WTC11 (cell line): ENCODE measurements around the gene DNAH9. TPM values are rescaled to one million over a fixed set of nuclear protein-coding genes. Genes with fewer than 3 reads are reported as not detected.

Source experiments
- ATAC-seq: fragments of 200-7000 bp; cut with Tn5 transposase; 2 replicates; pipeline ENCODE4 v1.10.0; 2021; ENCODE audit warnings: mild to moderate bottlenecking, moderate library complexity
- CTCF ChIA-PET: fragments of 300-600 bp; sonication (Branson Sonifier 250); formaldehyde crosslinking; loops from one replicate; lab custom pipeline; 2021; ENCODE audit warnings: antibody characterized with exemption; lab: Charles Lee
- POLR2A ChIA-PET: fragments of 350-600 bp; sonication (Branson Sonifier 250); formaldehyde crosslinking; loops from one replicate; lab custom pipeline; 2021; ENCODE audit warnings: antibody characterized with exemption; lab: Charles Lee
- DNase-seq: peaks from one replicate; pipeline ENCODE4 v3.0.0; 2021; ENCODE audit warnings: low spot score
- H3K27ac Mint-ChIP-seq: 2 replicates; pipeline ENCODE4 v1.8.0; 2021; ENCODE audit warnings: mixed read lengths
- H3K27me3 Mint-ChIP-seq: 2 replicates; pipeline ENCODE4 v1.8.0; 2021; ENCODE audit warnings: low read depth, mild to moderate bottlenecking, moderate library complexity, mixed read lengths
- H3K36me3 Mint-ChIP-seq: 2 replicates; pipeline ENCODE4 v1.8.0; 2021; ENCODE audit warnings: mixed read lengths
- H3K4me1 Mint-ChIP-seq: 2 replicates; pipeline ENCODE4 v1.8.0; 2022; ENCODE audit warnings: mixed read lengths
- H3K4me3 Mint-ChIP-seq: 2 replicates; pipeline ENCODE4 v1.8.0; 2021; ENCODE audit warnings: mild to moderate bottlenecking, moderate library complexity, mixed read lengths
- H3K9me3 Mint-ChIP-seq: 2 replicates; pipeline ENCODE4 v1.8.0; 2021; ENCODE audit warnings: mixed read lengths
- ATF1 ChIP-seq: sonication (generic); formaldehyde crosslinking; IDR thresholded peaks from 2 replicates; pipeline ENCODE4 v1.8.1; 2023; ENCODE audit warnings: mild to moderate bottlenecking, moderate library complexity, missing genetic modification reagents
- ERG ChIP-seq: fragments of 250-450 bp; sonication (Bioruptor Pico); IDR thresholded peaks from 2 replicates; pipeline ENCODE4 v1.8.0; 2021; ENCODE audit warnings: mild to moderate bottlenecking
- ESRRA ChIP-seq: sonication (generic); formaldehyde crosslinking; IDR thresholded peaks from 2 replicates; pipeline ENCODE4 v1.8.1; 2022; ENCODE audit warnings: mild to moderate bottlenecking, missing genetic modification reagents, borderline replicate concordance
- HMGA2 ChIP-seq: fragments of 250-450 bp; sonication (Bioruptor Pico); IDR thresholded peaks from 2 replicates; pipeline ENCODE4 v1.4.0; 2021; ENCODE audit warnings: mild to moderate bottlenecking, moderate library complexity
- NFATC4 ChIP-seq: fragments of 250-450 bp; sonication (Bioruptor Pico); IDR thresholded peaks from 2 replicates; pipeline ENCODE4 v1.9.0; 2021; ENCODE audit warnings: mild to moderate bottlenecking
- NFE2L1 ChIP-seq: sonication (generic); formaldehyde crosslinking; IDR thresholded peaks from 2 replicates; pipeline ENCODE4 v1.8.1; 2023; ENCODE audit warnings: missing genetic modification reagents
- NR1H2 ChIP-seq: sonication (generic); formaldehyde crosslinking; IDR thresholded peaks from 2 replicates; pipeline ENCODE4 v1.9.0; 2021; ENCODE audit warnings: mild to moderate bottlenecking, moderate library complexity, missing genetic modification reagents
- PRDM15 ChIP-seq: sonication (generic); formaldehyde crosslinking; IDR thresholded peaks from 2 replicates; pipeline ENCODE4 v1.8.0; 2022; ENCODE audit warnings: missing genetic modification reagents
- STAT6 ChIP-seq: sonication (generic); formaldehyde crosslinking; conservative IDR thresholded peaks from 2 replicates; pipeline ENCODE4 v1.8.1; 2023; ENCODE audit warnings: mild to moderate bottlenecking, low read depth, missing genetic modification reagents, moderate library complexity
- TEAD1 ChIP-seq: sonication (generic); formaldehyde crosslinking; IDR thresholded peaks from 2 replicates; pipeline ENCODE4 v1.8.0; 2022; ENCODE audit warnings: mild to moderate bottlenecking, missing genetic modification reagents
- TEAD4 ChIP-seq: sonication (generic); formaldehyde crosslinking; IDR thresholded peaks from 2 replicates; pipeline ENCODE4 v1.8.0; 2022; ENCODE audit warnings: mild to moderate bottlenecking, missing genetic modification reagents
- ZBTB21 ChIP-seq: sonication (generic); formaldehyde crosslinking; IDR thresholded peaks from 2 replicates; pipeline ENCODE4 v1.8.1; 2023; ENCODE audit warnings: mild to moderate bottlenecking, missing genetic modification reagents, borderline replicate concordance
- ZNF121 ChIP-seq: sonication (generic); formaldehyde crosslinking; IDR thresholded peaks from 2 replicates; pipeline ENCODE4 v1.8.0; 2023; ENCODE audit warnings: missing genetic modification reagents
- ZNF232 ChIP-seq: sonication (generic); formaldehyde crosslinking; IDR thresholded peaks from 2 replicates; pipeline ENCODE4 v1.8.0; 2022; ENCODE audit warnings: mild to moderate bottlenecking, missing genetic modification reagents
- ZNF281 ChIP-seq: sonication (generic); formaldehyde crosslinking; IDR thresholded peaks from 2 replicates; pipeline ENCODE4 v1.8.0; 2023; ENCODE audit warnings: mild to moderate bottlenecking, missing genetic modification reagents
- ZNF423 ChIP-seq: fragments of 250-450 bp; sonication (Bioruptor Pico); IDR thresholded peaks from 2 replicates; pipeline ENCODE4 v2.1.2; 2022; ENCODE audit warnings: mild to moderate bottlenecking, moderate library complexity
- ZNF671 ChIP-seq: fragments of 250-450 bp; sonication (Bioruptor Pico); IDR thresholded peaks from 2 replicates; pipeline ENCODE4 v1.8.0; 2021; ENCODE audit warnings: mild to moderate bottlenecking
- total RNA-seq: library from RNA; stranded (reverse); gene quantifications from 3 replicates; pipeline ENCODE4 v1.2.3, GENCODE V29; 2021
- TF ChIP-seq, protein P1 (sequence below): sonication (generic); formaldehyde crosslinking; IDR thresholded peaks from 2 replicates; pipeline ENCODE4 v1.8.0; 2023; ENCODE audit warnings: missing genetic modification reagents, mild to moderate bottlenecking, borderline replicate concordance
- TF ChIP-seq, protein P2 (sequence below): sonication (generic); formaldehyde crosslinking; IDR thresholded peaks from 2 replicates; pipeline ENCODE4 v1.8.1; 2022; ENCODE audit warnings: missing genetic modification reagents, borderline replicate concordance

DNAH9 gene
- total RNA-seq, 1 experiment from 2014 or later, result 0.31 TPM

DNA sequence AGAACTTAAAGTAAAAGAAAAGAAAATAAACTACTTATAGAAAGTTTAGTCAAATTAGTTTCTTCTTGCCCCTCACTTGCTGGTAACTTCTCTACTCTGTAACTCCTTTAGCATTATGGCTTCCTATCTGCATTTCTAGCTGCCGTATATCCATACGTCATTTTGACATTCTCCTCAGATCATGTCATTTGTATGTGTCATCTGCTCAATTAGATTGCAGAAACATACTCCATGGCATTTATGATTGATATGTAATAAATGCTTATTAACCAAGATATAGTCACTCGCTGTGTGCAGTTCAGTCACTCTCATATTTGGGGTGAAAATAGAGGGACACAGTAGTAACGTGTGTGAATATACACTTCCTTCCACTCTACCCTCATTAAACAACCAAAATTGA is 295.6 kb downstream of the DNAH9 start:
- H3K4me3 Mint-ChIP-seq, result no peak overlapping the region
- ATAC-seq (no peak), DNase-seq (no peak)
- H3K36me3 Mint-ChIP-seq, result peaks cover 8% of the 10 kb centered on the region
- POLR2A ChIA-PET, result no interaction called here
- no peak overlapping the region for H3K27ac Mint-ChIP-seq
- H3K27me3 Mint-ChIP-seq, result no peaks in the 10 kb centered on the region
- peaks cover 40% of the 10 kb centered on the region for H3K9me3 Mint-ChIP-seq
- no peaks in the 10 kb centered on the region for H3K4me1 Mint-ChIP-seq
- TF ChIP-seq ZNF121 (CRISPR knock-in tag) (no peak), ATF1 (CRISPR knock-in tag) (no peak)
- TF ChIP-seq, all 79 proteins: peak for 0
- CTCF ChIA-PET, result no interaction called here

- no peak overlapping the region for H3K4me3 Mint-ChIP-seq
- POLR2A ChIA-PET, result no interaction called here
- peaks cover 8% of the 10 kb centered on the region for H3K36me3 Mint-ChIP-seq
- DNase-seq (no peak), ATAC-seq (no peak)
- CTCF ChIA-PET, result no interaction called here
- H3K4me1 Mint-ChIP-seq, result peaks cover 13% of the 10 kb centered on the region
- H3K27me3 Mint-ChIP-seq, result no peaks in the 10 kb centered on the region
- no peak overlapping the region for H3K27ac Mint-ChIP-seq
- peaks cover 42% of the 10 kb centered on the region for H3K9me3 Mint-ChIP-seq
- TF ChIP-seq TEAD1 (CRISPR knock-in tag) (no peak), NFE2L1 (no peak), NR1H2 (CRISPR knock-in tag) (no peak), STAT6 (CRISPR knock-in tag) (no peak), ZBTB21 (CRISPR knock-in tag) (no peak), HMGA2 (CRISPR knock-in tag) (no peak), PRDM15 (no peak), ERG (no peak), ESRRA (CRISPR knock-in tag) (no peak), ZNF281 (CRISPR knock-in tag) (no peak), ZNF423 (CRISPR knock-in tag) (no peak), NFATC4 (CRISPR knock-in tag) (no peak), TEAD4 (CRISPR knock-in tag) (no peak), ZNF671 (no peak), ZNF232 (CRISPR knock-in tag) (no peak)
- TF ChIP-seq, protein P1, sequence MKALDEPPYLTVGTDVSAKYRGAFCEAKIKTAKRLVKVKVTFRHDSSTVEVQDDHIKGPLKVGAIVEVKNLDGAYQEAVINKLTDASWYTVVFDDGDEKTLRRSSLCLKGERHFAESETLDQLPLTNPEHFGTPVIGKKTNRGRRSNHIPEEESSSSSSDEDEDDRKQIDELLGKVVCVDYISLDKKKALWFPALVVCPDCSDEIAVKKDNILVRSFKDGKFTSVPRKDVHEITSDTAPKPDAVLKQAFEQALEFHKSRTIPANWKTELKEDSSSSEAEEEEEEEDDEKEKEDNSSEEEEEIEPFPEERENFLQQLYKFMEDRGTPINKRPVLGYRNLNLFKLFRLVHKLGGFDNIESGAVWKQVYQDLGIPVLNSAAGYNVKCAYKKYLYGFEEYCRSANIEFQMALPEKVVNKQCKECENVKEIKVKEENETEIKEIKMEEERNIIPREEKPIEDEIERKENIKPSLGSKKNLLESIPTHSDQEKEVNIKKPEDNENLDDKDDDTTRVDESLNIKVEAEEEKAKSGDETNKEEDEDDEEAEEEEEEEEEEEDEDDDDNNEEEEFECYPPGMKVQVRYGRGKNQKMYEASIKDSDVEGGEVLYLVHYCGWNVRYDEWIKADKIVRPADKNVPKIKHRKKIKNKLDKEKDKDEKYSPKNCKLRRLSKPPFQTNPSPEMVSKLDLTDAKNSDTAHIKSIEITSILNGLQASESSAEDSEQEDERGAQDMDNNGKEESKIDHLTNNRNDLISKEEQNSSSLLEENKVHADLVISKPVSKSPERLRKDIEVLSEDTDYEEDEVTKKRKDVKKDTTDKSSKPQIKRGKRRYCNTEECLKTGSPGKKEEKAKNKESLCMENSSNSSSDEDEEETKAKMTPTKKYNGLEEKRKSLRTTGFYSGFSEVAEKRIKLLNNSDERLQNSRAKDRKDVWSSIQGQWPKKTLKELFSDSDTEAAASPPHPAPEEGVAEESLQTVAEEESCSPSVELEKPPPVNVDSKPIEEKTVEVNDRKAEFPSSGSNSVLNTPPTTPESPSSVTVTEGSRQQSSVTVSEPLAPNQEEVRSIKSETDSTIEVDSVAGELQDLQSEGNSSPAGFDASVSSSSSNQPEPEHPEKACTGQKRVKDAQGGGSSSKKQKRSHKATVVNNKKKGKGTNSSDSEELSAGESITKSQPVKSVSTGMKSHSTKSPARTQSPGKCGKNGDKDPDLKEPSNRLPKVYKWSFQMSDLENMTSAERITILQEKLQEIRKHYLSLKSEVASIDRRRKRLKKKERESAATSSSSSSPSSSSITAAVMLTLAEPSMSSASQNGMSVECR (CRISPR knock-in tag), result no peak
- TF ChIP-seq, protein P2, sequence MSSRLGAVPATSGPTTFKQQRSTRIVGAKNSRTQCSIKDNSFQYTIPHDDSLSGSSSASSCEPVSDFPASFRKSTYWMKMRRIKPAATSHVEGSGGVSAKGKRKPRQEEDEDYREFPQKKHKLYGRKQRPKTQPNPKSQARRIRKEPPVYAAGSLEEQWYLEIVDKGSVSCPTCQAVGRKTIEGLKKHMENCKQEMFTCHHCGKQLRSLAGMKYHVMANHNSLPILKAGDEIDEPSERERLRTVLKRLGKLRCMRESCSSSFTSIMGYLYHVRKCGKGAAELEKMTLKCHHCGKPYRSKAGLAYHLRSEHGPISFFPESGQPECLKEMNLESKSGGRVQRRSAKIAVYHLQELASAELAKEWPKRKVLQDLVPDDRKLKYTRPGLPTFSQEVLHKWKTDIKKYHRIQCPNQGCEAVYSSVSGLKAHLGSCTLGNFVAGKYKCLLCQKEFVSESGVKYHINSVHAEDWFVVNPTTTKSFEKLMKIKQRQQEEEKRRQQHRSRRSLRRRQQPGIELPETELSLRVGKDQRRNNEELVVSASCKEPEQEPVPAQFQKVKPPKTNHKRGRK (CRISPR knock-in tag), result no peak
These were observed 297.9 kb downstream of the DNAH9 start for GRCh38 chr17:11896199-11896598.
